H1 (cell line): ENCODE data around the gene COPA. TPM values are rescaled to one million over a fixed set of nuclear protein-coding genes. Genes with fewer than 3 reads are reported as not detected.

Experiments used
- CHD7 ChIP-seq: fragments of 300-600 bp; sonication (generic); IDR thresholded peaks from 2 replicates; pipeline ENCODE4 v1.7.1; 2012; ENCODE audit warnings: low read length, moderate library complexity, mild to moderate bottlenecking, inconsistent platforms; ENCODE audit not compliant: insufficient replicate concordance
- EZH2 ChIP-seq: fragments of 200-600 bp; sonication (generic); IDR thresholded peaks from 2 replicates; pipeline ENCODE4 v1.7.1; 2012; ENCODE audit warnings: low read depth, mild to moderate bottlenecking, moderate library complexity, low read length, inconsistent platforms; ENCODE audit not compliant: severe bottlenecking
- GTF2F1 ChIP-seq: IDR thresholded peaks from 2 replicates; pipeline ENCODE4 v1.6.1; 2012; ENCODE audit warnings: low read depth, low read length, improper control_type of control experiment, borderline replicate concordance
- JUN ChIP-seq: IDR thresholded peaks from 2 replicates; pipeline ENCODE4 v1.6.1; 2011; ENCODE audit warnings: low read depth, mild to moderate bottlenecking, improper control_type of control experiment, low read length
- POLR2A ChIP-seq, 2 experiments: IDR thresholded peaks; 1 replicate in 1 of 2; 2 replicates in 1 of 2; pipeline ENCODE4 v1.6.1; 2011; ENCODE audit warnings: low read depth in 2 of 2, low read length in 2 of 2, mild to moderate bottlenecking in 2 of 2; ENCODE audit errors: control extremely low read depth in 1 of 2
- RFX5 ChIP-seq: IDR thresholded peaks from 2 replicates; pipeline ENCODE4 v1.6.1; 2011; ENCODE audit warnings: low read depth, low read length, improper control_type of control experiment, borderline replicate concordance
- RXRA ChIP-seq: IDR thresholded peaks from 2 replicates; pipeline ENCODE4 v1.6.1; 2011; ENCODE audit warnings: low read depth, mild to moderate bottlenecking, low read length, moderate library complexity; ENCODE audit not compliant: insufficient read depth
- SAP30 ChIP-seq: fragments of 300-600 bp; sonication (generic); IDR thresholded peaks from 2 replicates; pipeline ENCODE4 v1.7.1; 2012; ENCODE audit warnings: low read length, moderate library complexity, mild to moderate bottlenecking, inconsistent platforms; ENCODE audit not compliant: insufficient read depth, insufficient replicate concordance
- SRF ChIP-seq: IDR thresholded peaks from 2 replicates; pipeline ENCODE4 v1.6.1; 2011; ENCODE audit warnings: mild to moderate bottlenecking, low read depth, low read length, moderate library complexity
- USF2 ChIP-seq: IDR thresholded peaks from 2 replicates; pipeline ENCODE4 v1.6.1; 2011; ENCODE audit warnings: low read length, improper control_type of control experiment
- polyA plus RNA-seq, 7 experiments: library from polyadenylated mRNA; depleted of rRNA in 3 of 7; stranded (reverse) in 5 of 7; unstranded in 2 of 7; fragments of >200 nt in 5 of 7; fragments of 200-250 nt in 2 of 7; gene quantifications; 1 replicate in 5 of 7; 2 replicates in 1 of 7; 4 replicates in 1 of 7; pipeline versions ENCODE4 v1.2.1 to v1.2.3, GENCODE V29; 2011 to 2013; ENCODE audit warnings: missing spikeins in 2 of 7, mixed read lengths in 2 of 7
- total RNA-seq: library from RNA; stranded (reverse); fragmentation: NEBNext Ultra II Directional; extraction: Animal tissue kit (Norgen Biotek cat#: 25700); gene quantifications from 2 replicates; pipeline ENCODE4 v1.2.1, GENCODE V29; 2021

COPA gene
- total and polyA plus RNA-seq, 2 of the 8 experiments (the other 6 are each of a cell fraction or from before 2014, with no cell fraction given): 78.2 to 115 TPM

- TF ChIP-seq CHD7 (no peak), RFX5 (no peak), EZH2 (no peak), SRF (no peak), SAP30 (no peak), JUN (no peak), GTF2F1 (no peak), USF2 (no peak), POLR2A (IDR thresholded peaks at IDR 0.05; ENCODE audit: control extremely low read depth in 1 of 2, low read depth in 2 of 2, low read length in 2 of 2) (no peak; a peak in 1 of 3 replicates), RXRA (no peak)
Measured at GRCh38 chr1:160284220-160284781, 58.7 kb downstream of the COPA start (continued).
